Peyer's patch (tissue), 4 donors: ENCODE results near the gene SERINC4. TPM values are rescaled to one million over a fixed set of nuclear protein-coding genes. Genes with fewer than 3 reads are reported as not detected.
"Not testable (repeated sequence)": the region's sequence is repeated elsewhere in the genome, so short reads cannot be mapped to it uniquely, and the experiment has no call there.

Source experiments
- DNase-seq, 3 donors: peaks; one replicate each; pipeline ENCODE4 v3.0.0-alpha.2; 2017 to 2019
- H3K27ac ChIP-seq, 4 donors: fragments of 200-600 bp; sonication (generic); one replicate each; pipeline ENCODE4 v1.5.1; 2016 to 2019
- H3K27me3 ChIP-seq, 2 donors: fragments of 200-600 bp; sonication (generic); one replicate each; pipeline ENCODE4 v1.5.1; 2019
- H3K36me3 ChIP-seq, 3 donors: fragments of 200-600 bp; sonication (generic); one replicate each; pipeline ENCODE4 v1.5.1; 2016 to 2019
- H3K4me1 ChIP-seq, 4 donors: fragments of 200-600 bp; sonication (generic); one replicate each; pipeline ENCODE4 v1.5.1; 2016 to 2019
- H3K4me3 ChIP-seq, 4 donors: fragments of 200-600 bp; sonication (generic); 1 replicate in 3 of 4; 2 replicates in 1 of 4; pipeline ENCODE4 v1.5.1; 2016 to 2019; ENCODE audit warnings: mild to moderate bottlenecking in 1 of 4
- H3K9me3 ChIP-seq, 4 donors: fragments of 200-600 bp; sonication (generic); one replicate each; pipeline ENCODE4 v1.5.1; 2016 to 2019; ENCODE audit warnings: mild to moderate bottlenecking in 1 of 4
- POLR2A ChIP-seq, 2 donors: fragments of 450-650 bp; IDR thresholded peaks; one replicate each; pipeline ENCODE4 v1.5.1; 2017; ENCODE audit warnings: antibody characterized with exemption in 2 of 2, mild to moderate bottlenecking in 2 of 2, moderate library complexity in 2 of 2
- total RNA-seq, 4 donors: library from RNA; depleted of rRNA; stranded (reverse); fragments of >200 nt; gene quantifications; one replicate each; pipeline ENCODE4 v1.1.0, GENCODE V29; 2016
- TF ChIP-seq, protein P1 (sequence below), 6 experiments: fragments of 450-650 bp in 4 of 6; fragments of 200-600 bp in 2 of 6; sonication (generic) in 1 of 6; IDR thresholded peaks; one replicate each; pipeline ENCODE4 v1.5.1; 2017 to 2019; ENCODE audit warnings: antibody characterized with exemption in 6 of 6, mild to moderate bottlenecking in 3 of 6, moderate library complexity in 1 of 6

SERINC4 gene
- not detected for total RNA-seq

DNA sequence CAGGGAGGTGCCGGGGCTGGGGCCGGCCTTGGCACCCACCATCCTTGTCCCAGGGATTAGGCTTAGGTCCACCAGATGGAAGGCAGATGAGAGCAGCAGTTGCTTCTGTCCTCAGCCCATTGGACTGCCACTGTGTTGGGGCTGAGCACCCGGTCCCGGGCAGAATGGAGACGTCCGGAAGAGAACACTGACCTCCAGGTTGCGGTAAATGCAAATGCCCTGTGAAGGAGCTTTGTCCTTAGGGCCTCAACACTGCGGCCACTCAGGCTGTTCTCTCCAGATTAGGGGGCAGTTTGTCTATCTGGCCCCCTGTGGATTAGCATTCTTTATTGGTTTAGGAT is at the start of gene SERINC4:
TSS of gene SERINC4 (minus strand) at position 276 of the 341 bp plus-strand sequence. CDS start at position 42, 234 bp downstream.
- Histone ChIP-seq H3K4me1 (peaks cover 2 to 47% (median 6%) of the 10 kb centered on the region in 4 donors), H3K27me3 (no peaks in the 10 kb centered on the region), H3K4me3 (peak within 1 kb of the TSS; percentile 59 to 82 (median 77)), H3K27ac (peak within 1 kb of the TSS; percentile 77 to 96 (median 83)), H3K9me3 (no peaks in the 10 kb centered on the region), H3K36me3 (peaks cover 0 to 50% (median 0%) of the 10 kb centered on the region in 3 donors)
- no peak for TF ChIP-seq POLR2A (IDR thresholded peaks at IDR 0.05)
- TF ChIP-seq, protein P1, sequence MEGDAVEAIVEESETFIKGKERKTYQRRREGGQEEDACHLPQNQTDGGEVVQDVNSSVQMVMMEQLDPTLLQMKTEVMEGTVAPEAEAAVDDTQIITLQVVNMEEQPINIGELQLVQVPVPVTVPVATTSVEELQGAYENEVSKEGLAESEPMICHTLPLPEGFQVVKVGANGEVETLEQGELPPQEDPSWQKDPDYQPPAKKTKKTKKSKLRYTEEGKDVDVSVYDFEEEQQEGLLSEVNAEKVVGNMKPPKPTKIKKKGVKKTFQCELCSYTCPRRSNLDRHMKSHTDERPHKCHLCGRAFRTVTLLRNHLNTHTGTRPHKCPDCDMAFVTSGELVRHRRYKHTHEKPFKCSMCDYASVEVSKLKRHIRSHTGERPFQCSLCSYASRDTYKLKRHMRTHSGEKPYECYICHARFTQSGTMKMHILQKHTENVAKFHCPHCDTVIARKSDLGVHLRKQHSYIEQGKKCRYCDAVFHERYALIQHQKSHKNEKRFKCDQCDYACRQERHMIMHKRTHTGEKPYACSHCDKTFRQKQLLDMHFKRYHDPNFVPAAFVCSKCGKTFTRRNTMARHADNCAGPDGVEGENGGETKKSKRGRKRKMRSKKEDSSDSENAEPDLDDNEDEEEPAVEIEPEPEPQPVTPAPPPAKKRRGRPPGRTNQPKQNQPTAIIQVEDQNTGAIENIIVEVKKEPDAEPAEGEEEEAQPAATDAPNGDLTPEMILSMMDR (IDR thresholded peaks at IDR 0.05): no peak
- no peak for DNase-seq

DNA sequence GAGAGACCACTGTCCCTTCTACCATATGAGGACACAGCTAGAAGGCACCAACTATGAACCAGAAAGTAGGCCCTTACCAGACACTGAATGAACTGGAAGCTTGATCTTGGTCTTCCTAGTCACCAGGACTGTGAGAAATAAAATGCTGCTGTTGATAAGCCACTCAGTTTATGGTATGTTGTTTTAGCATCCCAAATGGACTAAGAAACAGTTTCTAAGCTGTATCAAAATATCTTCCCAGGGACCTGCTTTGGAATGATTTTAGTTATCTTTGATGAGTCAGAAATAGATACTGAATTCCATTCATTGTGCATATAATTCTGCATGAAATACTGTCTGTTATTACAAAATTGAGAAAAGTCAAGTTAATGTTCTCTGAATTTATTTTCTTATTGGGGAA is 45.4 kb upstream of the SERINC4 start:
- no peak overlapping the region for H3K4me3 ChIP-seq
- no peak for DNase-seq
- no peak overlapping the region for H3K27ac ChIP-seq
- H3K4me1 ChIP-seq: no peaks in the 10 kb centered on the region
- TF ChIP-seq, protein P1 (IDR thresholded peaks at IDR 0.05): no peak
- TF ChIP-seq POLR2A (IDR thresholded peaks at IDR 0.05): no peak
- no peaks in the 10 kb centered on the region for H3K27me3 ChIP-seq
- H3K9me3 ChIP-seq: no peaks in the 10 kb centered on the region
- peaks cover 0 to 9% (median 0%) of the 10 kb centered on the region in 3 donors for H3K36me3 ChIP-seq

DNA sequence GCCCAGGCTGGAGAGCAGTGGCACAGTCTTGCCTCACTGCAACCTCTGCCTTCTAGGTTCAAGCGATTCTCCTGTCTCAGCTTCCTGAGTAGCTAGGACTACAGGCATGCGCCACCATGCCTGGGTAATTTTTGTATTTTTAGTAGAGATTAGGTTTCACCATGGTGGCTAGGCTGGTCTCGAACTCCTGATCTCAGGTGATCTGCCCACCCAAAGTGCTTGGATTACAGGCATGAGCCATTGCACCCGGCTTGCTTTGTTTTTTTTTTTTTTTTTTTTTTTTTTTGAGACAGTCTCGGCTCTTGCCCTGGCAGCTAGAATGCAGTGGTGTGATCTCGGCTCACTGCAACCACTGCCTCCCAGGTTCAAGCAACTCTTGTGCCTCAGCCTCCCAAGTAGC is 32.5 kb upstream of the SERINC4 start:
- not testable (repeated sequence) for H3K27me3 ChIP-seq, H3K36me3 ChIP-seq, H3K9me3 ChIP-seq, H3K27ac ChIP-seq, H3K4me3 ChIP-seq, DNase-seq
- peaks cover 0 to 15% (median 6%) of the 10 kb centered on the region in 4 donors for H3K4me1 ChIP-seq

DNA sequence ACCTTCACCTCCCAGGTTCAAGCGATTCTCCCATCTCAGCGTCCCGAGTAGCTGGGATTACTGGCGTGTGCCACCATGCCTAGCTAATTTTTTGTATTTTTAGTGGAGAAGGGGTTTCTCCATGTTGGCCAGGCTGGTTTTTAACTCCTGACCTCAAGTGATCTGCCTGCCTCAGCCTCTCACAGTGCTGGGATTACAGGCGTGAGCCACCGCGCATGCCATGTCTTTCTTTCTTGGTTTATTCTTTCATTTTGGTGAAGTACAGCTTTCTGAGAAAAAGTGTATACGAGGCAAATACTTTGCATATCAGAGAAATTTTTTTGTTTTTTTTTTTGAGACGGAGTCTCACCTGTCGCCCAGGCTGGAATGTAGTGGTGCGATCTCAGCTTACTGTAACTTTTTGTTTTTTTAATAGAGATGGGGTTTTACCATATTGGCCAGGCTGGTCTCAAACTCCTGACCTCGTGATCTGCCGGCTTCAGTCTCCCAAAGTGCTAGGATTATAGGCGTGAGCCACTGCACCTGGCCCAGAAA is 31.6 kb upstream of the SERINC4 start:
- H3K4me3 ChIP-seq, H3K36me3 ChIP-seq, H3K27ac ChIP-seq, H3K9me3 ChIP-seq, H3K27me3 ChIP-seq, DNase-seq: not testable (repeated sequence)
- H3K4me1 ChIP-seq: peaks cover 0 to 22% (median 6%) of the 10 kb centered on the region in 4 donors

DNA sequence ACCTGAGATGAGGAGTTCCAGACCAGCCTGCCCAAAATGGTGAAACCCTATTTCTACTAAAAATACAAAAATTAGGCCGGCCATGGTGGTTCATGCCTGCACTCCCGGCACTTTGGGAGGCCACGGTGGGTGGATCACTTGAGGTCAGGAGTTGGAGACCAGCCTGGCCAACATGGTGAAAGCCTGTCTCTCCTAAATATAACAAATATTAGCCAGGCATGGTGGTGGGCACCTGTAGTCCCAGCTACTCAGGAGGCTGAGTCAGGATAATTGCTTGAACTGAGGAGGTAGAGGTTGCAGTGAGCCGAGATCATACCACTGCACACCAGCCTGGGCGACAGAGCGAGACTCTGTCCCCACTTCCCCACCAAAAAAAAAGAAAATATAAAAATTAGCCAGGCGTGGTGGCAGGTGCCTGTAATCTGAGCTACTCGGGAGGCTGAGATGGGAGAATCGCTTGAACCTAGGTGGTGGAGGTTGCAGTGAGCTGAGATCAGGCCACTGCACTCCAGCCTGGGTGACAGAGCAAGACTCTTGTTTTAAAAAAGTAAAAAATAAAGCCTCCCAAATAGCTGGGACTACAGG is 30.8 kb upstream of the SERINC4 start:
- not testable (repeated sequence) for H3K27me3 ChIP-seq

DNA sequence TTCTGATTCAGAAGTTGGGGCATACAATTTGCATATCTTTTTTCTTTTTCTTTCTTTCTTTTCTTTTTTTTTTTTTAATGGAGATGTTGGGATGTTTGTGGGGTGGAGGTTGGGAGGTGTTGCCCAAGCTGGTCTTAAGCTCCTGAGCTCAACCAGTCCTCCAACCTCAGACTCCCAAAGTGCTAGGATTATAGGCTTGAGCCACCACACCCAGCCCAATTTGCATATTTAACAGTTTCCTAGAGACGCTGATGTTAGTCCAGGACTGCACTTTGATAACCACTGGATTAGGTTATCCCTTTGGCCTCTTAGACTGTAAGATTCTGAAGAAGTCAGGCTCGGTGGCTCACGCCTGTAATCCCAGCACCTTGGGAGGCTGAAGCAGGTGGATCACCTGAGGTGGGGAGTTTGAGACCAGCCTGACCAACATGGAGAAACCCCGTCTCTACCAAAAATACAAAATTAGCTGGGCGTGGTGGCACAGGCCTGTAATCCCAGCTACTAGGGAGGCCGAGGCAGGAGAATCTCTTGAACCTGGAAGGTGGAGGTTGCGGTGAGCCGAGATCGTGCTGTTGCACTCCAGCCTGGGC is 30.0 kb upstream of the SERINC4 start:
- not testable (repeated sequence) for H3K9me3 ChIP-seq, H3K27me3 ChIP-seq, H3K4me3 ChIP-seq, H3K36me3 ChIP-seq, DNase-seq, H3K27ac ChIP-seq
- peaks cover 0 to 31% (median 6%) of the 10 kb centered on the region in 4 donors for H3K4me1 ChIP-seq

More for the DNA sequence above, 30.8 kb upstream of the SERINC4 start:
- H3K9me3 ChIP-seq, H3K36me3 ChIP-seq, H3K4me3 ChIP-seq, DNase-seq, H3K27ac ChIP-seq: not testable (repeated sequence)
- H3K4me1 ChIP-seq: peaks cover 0 to 30% (median 6%) of the 10 kb centered on the region in 4 donors

DNA sequence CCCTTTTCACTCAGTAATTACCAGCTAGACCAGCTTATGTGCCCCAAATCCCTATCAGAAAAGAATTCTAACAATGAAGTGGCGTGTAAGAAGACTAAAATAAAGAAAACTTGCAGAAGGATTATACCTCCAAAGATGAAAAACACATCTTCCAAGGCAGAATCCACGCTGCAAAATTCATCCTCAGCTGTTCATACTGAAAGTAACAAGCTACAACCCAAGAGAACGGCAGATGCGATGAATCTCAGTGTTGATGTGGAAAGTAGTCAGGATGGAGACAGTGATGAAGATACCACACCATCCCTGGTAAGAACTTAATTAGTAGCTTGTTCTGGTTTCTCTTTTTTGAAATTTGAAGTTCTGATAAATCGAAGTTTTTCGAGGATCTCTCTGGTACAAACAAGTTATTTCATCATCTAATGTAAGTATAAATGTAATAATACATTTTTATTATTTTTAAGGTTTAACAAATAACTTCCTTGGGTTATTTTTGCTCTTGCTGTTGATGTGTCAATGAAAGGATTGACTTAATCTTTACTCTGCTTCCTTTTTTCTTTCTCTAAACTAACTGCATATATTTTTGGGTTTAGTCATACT is 28.1 kb upstream of the SERINC4 start:
- no peak for DNase-seq
- TF ChIP-seq, protein P1 (IDR thresholded peaks at IDR 0.05): no peak
- TF ChIP-seq POLR2A (IDR thresholded peaks at IDR 0.05): no peak
- no peaks in the 10 kb centered on the region for H3K9me3 ChIP-seq
- H3K4me1 ChIP-seq: peaks cover 0 to 40% (median 9%) of the 10 kb centered on the region in 4 donors
- H3K36me3 ChIP-seq: no peaks in the 10 kb centered on the region
- H3K27ac ChIP-seq: peak overlapping the region in 3 of 4 donors; percentile 67 to 77 (median 75)
- H3K4me3 ChIP-seq: peak overlapping the region in 1 of 4 donors; percentile 65
- no peaks in the 10 kb centered on the region for H3K27me3 ChIP-seq
